Keratinocyte (primary cell): Measurements from ENCODE around the gene MROH2A. TPM values are rescaled to one million over a fixed set of nuclear protein-coding genes. Genes with fewer than 3 reads are reported as not detected.

Source experiments
- DNase-seq: peaks from one replicate; pipeline ENCODE4 v3.0.0-alpha.2; 2011; ENCODE audit warnings: low read depth, missing footprints, low spot score
- FAIRE-seq: peaks from 2 replicates; lab custom pipeline; 2011; peaks lifted over from hg19 to GRCh38; lab: Jason Lieb, UNC
- H2AFZ ChIP-seq: 2 replicates; pipeline ENCODE4 v1.6.0; 2012; ENCODE audit warnings: low read length, control low read depth, inconsistent platforms; ENCODE audit not compliant: control insufficient read depth
- H3K27ac ChIP-seq: 2 replicates; pipeline ENCODE4 v1.5.1; 2011; ENCODE audit warnings: low read length; ENCODE audit not compliant: control insufficient read depth, insufficient read depth
- H3K27me3 ChIP-seq: 3 replicates; pipeline ENCODE4 v1.6.0; 2011; ENCODE audit warnings: low read length; ENCODE audit not compliant: control insufficient read depth, insufficient read depth; ENCODE audit errors: extremely low read depth
- H3K36me3 ChIP-seq, 2 experiments: 2 replicates in 1 of 2; 3 replicates in 1 of 2; pipeline ENCODE4 v1.5.1; 2011; ENCODE audit warnings: low read length in 2 of 2, mild to moderate bottlenecking in 1 of 2; ENCODE audit not compliant: control insufficient read depth in 2 of 2, insufficient read depth in 2 of 2; ENCODE audit errors: extremely low read depth in 1 of 2
- H3K4me1 ChIP-seq: 3 replicates; pipeline ENCODE4 v1.5.1; 2011; ENCODE audit warnings: low read length; ENCODE audit not compliant: control insufficient read depth, insufficient read depth; ENCODE audit errors: extremely low read depth
- H3K4me2 ChIP-seq: 3 replicates; pipeline ENCODE4 v1.6.0; 2011; ENCODE audit warnings: low read depth, low read length; ENCODE audit not compliant: control insufficient read depth, insufficient read depth; ENCODE audit errors: extremely low read depth
- H3K4me3 ChIP-seq, 3 experiments: fragments of 200-600 bp in 1 of 3; sonication (generic) in 1 of 3; 2 replicates in 2 of 3; 3 replicates in 1 of 3; pipeline ENCODE4 v1.5.1; 2011 to 2016; ENCODE audit warnings: low read length in 3 of 3, mild to moderate bottlenecking in 3 of 3, control low read depth in 2 of 3, inconsistent platforms in 1 of 3, low read depth in 1 of 3, mixed read lengths in 1 of 3, mixed run types in 1 of 3, moderate library complexity in 1 of 3; ENCODE audit not compliant: control insufficient read depth in 2 of 3, insufficient read depth in 2 of 3; ENCODE audit errors: extremely low read depth in 1 of 3
- H3K79me2 ChIP-seq: 2 replicates; pipeline ENCODE4 v1.6.0; 2012; ENCODE audit warnings: low read length; ENCODE audit not compliant: control insufficient read depth, insufficient read depth
- H3K9ac ChIP-seq: 3 replicates; pipeline ENCODE4 v1.6.0; 2011; ENCODE audit warnings: low read length; ENCODE audit not compliant: control insufficient read depth, insufficient read depth; ENCODE audit errors: extremely low read depth
- H3K9me1 ChIP-seq: 3 replicates; pipeline ENCODE4 v1.6.0; 2011; ENCODE audit warnings: low read length; ENCODE audit not compliant: control insufficient read depth, insufficient read depth; ENCODE audit errors: extremely low read depth
- H3K9me3 ChIP-seq: 2 replicates; pipeline ENCODE4 v1.5.1; 2012; ENCODE audit warnings: low read depth, low read length; ENCODE audit not compliant: control insufficient read depth
- H4K20me1 ChIP-seq: 3 replicates; pipeline ENCODE4 v1.6.0; 2011; ENCODE audit warnings: low read length; ENCODE audit not compliant: control insufficient read depth, insufficient read depth; ENCODE audit errors: extremely low read depth
- EZH2 ChIP-seq: IDR thresholded peaks from one replicate; pipeline ENCODE4 v1.6.1; 2012; ENCODE audit warnings: inconsistent platforms, mild to moderate bottlenecking, low read length, moderate library complexity
- dilution Hi-C: fragments of 300-500 bp; cut with MboI; formaldehyde crosslinking; loops from one replicate; pipeline ENCODE4 v1.7.0; 2020; ENCODE audit warnings: low sequenced_read_pairs; ENCODE audit not compliant: extremely low pct_ligation_motif_present
- polyA plus RNA-seq, 5 experiments: library from polyadenylated mRNA; depleted of rRNA in 3 of 5; stranded (reverse) in 3 of 5; stranded (forward) in 1 of 5; unstranded in 1 of 5; fragments of >200 nt; gene quantifications; 1 replicate in 1 of 5; 2 replicates in 3 of 5; 3 replicates in 1 of 5; pipeline versions ENCODE4 v1.2.1 to v1.2.3, GENCODE V29; 2011 to 2012; ENCODE audit warnings: missing spikeins in 2 of 5, low read depth in 1 of 5, low replicate concordance in 1 of 5
- TF ChIP-seq, protein P1 (sequence below), 3 experiments: IDR thresholded peaks in 1 of 3; conservative IDR thresholded peaks in 1 of 3; optimal IDR thresholded peaks in 1 of 3; 2 replicates in 2 of 3; 3 replicates in 1 of 3; pipeline versions ENCODE3 to v1.5.1; 2011; ENCODE audit warnings: low read length in 3 of 3, mild to moderate bottlenecking in 3 of 3, moderate library complexity in 2 of 3, control low read depth in 1 of 3, inconsistent platforms in 1 of 3; ENCODE audit not compliant: insufficient read depth in 2 of 3; ENCODE audit errors: extremely low read depth in 1 of 3

The MROH2A gene
- polyA plus RNA-seq, 1 donor (not counting 4 experiments of a cell fraction or from before 2014, with no cell fraction given): 0.33 TPM

DNA sequence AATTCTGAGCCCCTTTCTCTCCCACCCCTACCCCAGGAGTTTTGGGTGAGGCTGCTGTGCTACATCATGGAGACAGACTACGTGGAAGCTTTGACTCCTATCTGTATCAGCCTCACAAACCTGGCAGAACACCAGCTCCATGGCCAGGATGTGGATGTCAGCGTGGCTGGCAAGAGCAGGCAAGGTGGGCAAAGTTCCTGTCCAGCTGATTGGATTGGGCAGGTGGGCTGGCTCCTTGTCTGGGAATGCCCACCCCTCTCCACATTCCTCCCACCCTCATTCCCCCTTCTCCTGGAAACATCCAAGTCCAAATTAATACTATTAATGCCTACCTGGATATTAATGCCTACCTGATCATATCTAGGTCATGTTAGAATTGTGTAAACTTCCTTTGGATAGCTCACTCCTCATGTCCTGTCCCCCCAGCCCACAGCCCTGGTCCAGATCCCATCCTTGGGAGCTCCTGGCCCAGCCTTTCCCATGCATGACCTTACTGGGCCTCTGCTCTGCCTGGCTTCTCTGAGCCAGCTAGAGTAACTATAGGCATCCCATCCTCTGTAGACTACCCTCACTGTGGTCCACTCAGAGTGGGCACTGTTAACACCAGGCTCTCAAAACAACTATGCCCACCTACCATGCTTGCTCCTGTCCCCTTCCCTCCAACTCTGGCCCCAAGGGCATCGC is 24.1 kb downstream of the MROH2A start:
- no peaks in the 10 kb centered on the region for H3K9me1 ChIP-seq
- DNase-seq (no peak), FAIRE-seq (no peak)
- H3K9me3 ChIP-seq: no peaks in the 10 kb centered on the region
- H2AFZ ChIP-seq: no peak overlapping the region
- no peaks in the 10 kb centered on the region for H4K20me1 ChIP-seq
- peaks cover 10% of the 10 kb centered on the region for H3K27me3 ChIP-seq
- peaks cover 5% of the 10 kb centered on the region for H3K4me1 ChIP-seq
- no peak overlapping the region for H3K9ac ChIP-seq
- dilution Hi-C loops: no loop called here
- H3K27ac ChIP-seq: no peak overlapping the region
- no peak overlapping the region for H3K4me3 ChIP-seq
- H3K79me2 ChIP-seq: no peaks in the 10 kb centered on the region
- no peaks in the 10 kb centered on the region for H3K36me3 ChIP-seq
- H3K4me2 ChIP-seq: no peak overlapping the region
- TF ChIP-seq, protein P1, sequence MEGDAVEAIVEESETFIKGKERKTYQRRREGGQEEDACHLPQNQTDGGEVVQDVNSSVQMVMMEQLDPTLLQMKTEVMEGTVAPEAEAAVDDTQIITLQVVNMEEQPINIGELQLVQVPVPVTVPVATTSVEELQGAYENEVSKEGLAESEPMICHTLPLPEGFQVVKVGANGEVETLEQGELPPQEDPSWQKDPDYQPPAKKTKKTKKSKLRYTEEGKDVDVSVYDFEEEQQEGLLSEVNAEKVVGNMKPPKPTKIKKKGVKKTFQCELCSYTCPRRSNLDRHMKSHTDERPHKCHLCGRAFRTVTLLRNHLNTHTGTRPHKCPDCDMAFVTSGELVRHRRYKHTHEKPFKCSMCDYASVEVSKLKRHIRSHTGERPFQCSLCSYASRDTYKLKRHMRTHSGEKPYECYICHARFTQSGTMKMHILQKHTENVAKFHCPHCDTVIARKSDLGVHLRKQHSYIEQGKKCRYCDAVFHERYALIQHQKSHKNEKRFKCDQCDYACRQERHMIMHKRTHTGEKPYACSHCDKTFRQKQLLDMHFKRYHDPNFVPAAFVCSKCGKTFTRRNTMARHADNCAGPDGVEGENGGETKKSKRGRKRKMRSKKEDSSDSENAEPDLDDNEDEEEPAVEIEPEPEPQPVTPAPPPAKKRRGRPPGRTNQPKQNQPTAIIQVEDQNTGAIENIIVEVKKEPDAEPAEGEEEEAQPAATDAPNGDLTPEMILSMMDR (optimal IDR thresholded peaks at IDR 0.05 in 1 of 3, IDR thresholded peaks at IDR 0.05 in 1 of 3, conservative IDR thresholded peaks at IDR 0.05 in 1 of 3; ENCODE audit: extremely low read depth in 1 of 3, insufficient read depth in 2 of 3, low read length in 3 of 3): no peak
- no peak for TF ChIP-seq EZH2

DNA sequence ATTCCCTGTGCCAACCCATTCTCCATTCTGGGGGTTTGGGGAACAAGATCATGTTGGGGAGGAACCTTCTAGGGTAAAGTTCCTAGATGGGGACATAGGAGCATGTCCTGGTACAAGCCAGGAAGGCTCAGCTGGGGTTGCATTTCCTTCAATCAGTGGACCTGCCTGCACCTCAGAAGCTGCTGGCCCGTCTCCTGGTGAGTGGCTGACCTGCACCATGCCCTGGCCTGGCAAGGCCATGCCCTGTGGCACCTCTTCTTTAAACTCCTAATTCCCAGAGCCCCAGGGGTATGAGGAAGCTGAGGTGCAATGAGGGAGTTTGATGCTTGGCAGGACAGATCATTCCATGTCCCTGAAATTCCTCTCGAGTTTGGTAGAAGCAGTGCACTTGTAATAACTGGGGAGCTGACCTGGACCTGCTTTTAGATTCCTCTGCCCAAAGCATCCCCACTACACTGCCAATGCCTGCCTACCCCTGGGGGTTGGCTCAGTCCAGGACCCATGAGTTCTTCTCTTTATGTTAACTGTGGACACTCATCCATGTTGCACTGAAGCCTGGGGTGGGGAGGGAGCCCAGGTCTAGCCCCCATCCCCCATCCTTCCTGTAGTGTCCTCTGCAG is 25.3 kb downstream of the MROH2A start:
- H3K27me3 ChIP-seq: peaks cover 10% of the 10 kb centered on the region
- dilution Hi-C loops: no loop called here

More for the DNA sequence above, 25.3 kb downstream of the MROH2A start:
- no peaks in the 10 kb centered on the region for H3K79me2 ChIP-seq
- no peaks in the 10 kb centered on the region for H3K36me3 ChIP-seq
- FAIRE-seq: no peak
- H3K4me1 ChIP-seq: peaks cover 5% of the 10 kb centered on the region
- DNase-seq: no peak
- no peak overlapping the region for H2AFZ ChIP-seq
- no peaks in the 10 kb centered on the region for H4K20me1 ChIP-seq
- H3K4me3 ChIP-seq: no peak overlapping the region
- TF ChIP-seq, protein P1 (optimal IDR thresholded peaks at IDR 0.05 in 1 of 3, IDR thresholded peaks at IDR 0.05 in 1 of 3, conservative IDR thresholded peaks at IDR 0.05 in 1 of 3; ENCODE audit: extremely low read depth in 1 of 3, insufficient read depth in 2 of 3, low read length in 3 of 3): no peak
- TF ChIP-seq EZH2: no peak
- H3K9ac ChIP-seq: no peak overlapping the region
- H3K27ac ChIP-seq: no peak overlapping the region
- no peaks in the 10 kb centered on the region for H3K9me3 ChIP-seq
- no peaks in the 10 kb centered on the region for H3K9me1 ChIP-seq
- no peak overlapping the region for H3K4me2 ChIP-seq
